Suprapubic skin (tissue), 4 donors: ENCODE measurements around the gene CTNND2.

Source experiments
- CTCF ChIP-seq, 2 donors: fragments of 200-600 bp in 1 of 2; fragments of 450-650 bp in 1 of 2; sonication (generic) in 1 of 2; IDR thresholded peaks; one replicate each; pipeline ENCODE4 v1.5.1; 2016 to 2019; ENCODE audit warnings: antibody characterized with exemption in 2 of 2, mild to moderate bottlenecking in 1 of 2, moderate library complexity in 1 of 2
- EP300 ChIP-seq: sonication (generic); formaldehyde crosslinking; IDR thresholded peaks from one replicate; pipeline ENCODE4 v1.6.1; 2017; ENCODE audit warnings: antibody characterized with exemption
- POLR2A ChIP-seq, 2 donors: fragments of 450-650 bp; IDR thresholded peaks; one replicate each; pipeline ENCODE4 v1.6.1; 2017; ENCODE audit warnings: antibody characterized with exemption in 2 of 2, mild to moderate bottlenecking in 2 of 2, moderate library complexity in 2 of 2
- POLR2AphosphoS5 ChIP-seq, 3 donors: sonication (generic); formaldehyde crosslinking; IDR thresholded peaks; one replicate each; pipeline ENCODE4 v1.6.1; 2017; ENCODE audit warnings: antibody characterized with exemption in 3 of 3

- TF ChIP-seq CTCF (IDR thresholded peaks at IDR 0.05): no peak
- no peak for TF ChIP-seq POLR2AphosphoS5 (IDR thresholded peaks at IDR 0.05)
- TF ChIP-seq POLR2A (IDR thresholded peaks at IDR 0.05): no peak
- TF ChIP-seq EP300: no peak
Observed at GRCh38 chr5:11429254-11429653, 475.0 kb downstream of the CTNND2 start.
